Mucosa of gallbladder (tissue), 1 donor: ENCODE measurements around the gene CDKN2B. TPM values are rescaled to one million over a fixed set of nuclear protein-coding genes. Genes with fewer than 3 reads are reported as not detected.

ENCODE experiments used
- DNase-seq: peaks from one replicate; pipeline ENCODE4 v3.0.0-alpha.2; 2020; ENCODE audit warnings: low spot score
- total RNA-seq: library from RNA; stranded (reverse); gene quantifications from one replicate; pipeline ENCODE4 v1.2.1, GENCODE V29; 2021
- donor health status: DM: no; HTN: no; CAD: no.

CDKN2B gene
- total RNA-seq, 1 donor from 2014 or later, result 2.5 TPM

- DNase-seq, result no peak
Observed at GRCh38 chr9:21994556-21995005, 14.5 kb downstream of the CDKN2B start, which contains the start of gene CDKN2B-AS1. Gene CDKN2B-AS1, plus strand, starts transcription at chr9:21994791.

GRCh38 chr9:21993893-21994555, 15.1 kb downstream of the CDKN2B start, which contains the start of gene CDKN2A:
Gene CDKN2A, minus strand, starts transcription at chr9:21994392.
- DNase-seq, result no peak

- no peak for DNase-seq
Observed at GRCh38 chr9:21993007-21993406, 16.1 kb downstream of the CDKN2B start.

DNA sequence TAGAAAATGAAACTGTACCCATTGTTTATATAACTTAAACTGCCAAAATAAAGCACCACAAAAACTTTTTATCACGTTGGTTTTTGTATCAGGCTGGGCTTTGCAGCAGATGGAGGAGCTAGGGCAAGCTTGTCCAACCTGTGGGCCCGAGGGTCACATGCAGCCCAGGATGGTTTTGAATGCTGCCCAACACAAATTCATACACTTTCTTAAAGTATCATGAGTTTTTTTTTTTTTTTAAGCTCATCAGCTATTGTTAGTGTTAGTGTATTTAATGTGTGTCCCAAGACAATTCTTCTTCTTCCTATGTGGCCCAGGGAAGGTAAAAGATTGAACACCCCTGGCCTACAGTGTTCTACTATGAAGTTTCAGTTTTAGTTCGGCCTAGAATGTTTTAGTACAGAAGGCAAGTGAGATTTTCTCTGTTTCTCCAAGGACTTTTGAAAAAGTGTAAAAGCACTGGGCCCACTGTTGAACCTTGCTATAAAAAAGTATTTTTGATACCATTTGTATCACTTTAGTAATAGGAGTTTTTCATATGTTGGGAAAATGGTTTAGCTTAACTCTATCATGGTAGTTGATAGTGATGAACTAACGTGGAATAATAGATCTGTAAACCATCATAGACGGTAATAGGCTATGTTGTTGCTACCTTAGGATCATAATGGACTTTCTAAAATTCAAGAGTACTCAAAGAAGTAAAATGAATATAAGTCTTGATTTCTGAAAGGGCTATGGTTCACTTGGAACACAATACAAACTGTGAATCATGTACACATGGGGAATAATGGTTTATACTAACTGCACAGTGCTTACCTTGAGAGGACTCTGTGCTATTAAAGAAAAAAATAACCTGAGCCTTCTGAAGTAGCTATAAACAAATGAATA, 17.8 kb downstream of the CDKN2B start:
- DNase-seq, result no peak

DNA sequence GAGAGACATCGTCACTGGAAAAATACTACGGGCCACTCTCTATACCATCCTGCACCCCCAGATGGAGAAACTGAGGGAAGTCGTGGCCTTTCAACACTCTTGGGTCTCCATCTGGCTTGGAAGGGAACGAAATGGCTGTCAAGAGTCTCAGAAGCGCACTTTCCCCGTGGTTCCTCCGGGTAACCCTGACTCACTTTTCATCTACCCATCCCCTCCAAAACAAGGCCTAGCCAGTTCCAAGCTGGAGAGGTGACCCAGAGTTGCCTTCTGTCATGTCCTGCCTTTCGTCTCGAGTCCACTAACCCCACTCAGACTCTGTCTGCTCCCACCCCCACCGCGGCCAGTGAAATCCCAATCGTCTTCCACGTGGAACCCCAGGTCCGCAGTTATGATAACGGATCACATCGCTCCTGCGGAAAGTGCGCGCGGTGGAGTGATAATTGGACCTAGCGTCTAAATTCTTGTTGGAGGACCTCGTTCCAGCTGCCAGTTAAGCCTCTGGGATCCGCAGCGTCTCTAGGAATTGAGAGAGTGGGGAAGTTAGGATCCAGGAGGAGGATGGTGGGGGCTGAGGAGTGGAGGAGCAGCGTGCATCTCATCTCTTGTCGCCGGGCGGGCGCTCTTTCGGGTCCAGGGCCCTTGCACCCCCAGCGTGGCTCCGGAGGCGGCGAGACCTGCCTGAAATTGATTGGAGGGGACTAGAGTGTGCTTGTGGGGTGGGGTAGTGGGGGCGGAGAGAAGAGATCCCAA, 19.5 kb downstream of the CDKN2B start:
- no peak for DNase-seq

DNA sequence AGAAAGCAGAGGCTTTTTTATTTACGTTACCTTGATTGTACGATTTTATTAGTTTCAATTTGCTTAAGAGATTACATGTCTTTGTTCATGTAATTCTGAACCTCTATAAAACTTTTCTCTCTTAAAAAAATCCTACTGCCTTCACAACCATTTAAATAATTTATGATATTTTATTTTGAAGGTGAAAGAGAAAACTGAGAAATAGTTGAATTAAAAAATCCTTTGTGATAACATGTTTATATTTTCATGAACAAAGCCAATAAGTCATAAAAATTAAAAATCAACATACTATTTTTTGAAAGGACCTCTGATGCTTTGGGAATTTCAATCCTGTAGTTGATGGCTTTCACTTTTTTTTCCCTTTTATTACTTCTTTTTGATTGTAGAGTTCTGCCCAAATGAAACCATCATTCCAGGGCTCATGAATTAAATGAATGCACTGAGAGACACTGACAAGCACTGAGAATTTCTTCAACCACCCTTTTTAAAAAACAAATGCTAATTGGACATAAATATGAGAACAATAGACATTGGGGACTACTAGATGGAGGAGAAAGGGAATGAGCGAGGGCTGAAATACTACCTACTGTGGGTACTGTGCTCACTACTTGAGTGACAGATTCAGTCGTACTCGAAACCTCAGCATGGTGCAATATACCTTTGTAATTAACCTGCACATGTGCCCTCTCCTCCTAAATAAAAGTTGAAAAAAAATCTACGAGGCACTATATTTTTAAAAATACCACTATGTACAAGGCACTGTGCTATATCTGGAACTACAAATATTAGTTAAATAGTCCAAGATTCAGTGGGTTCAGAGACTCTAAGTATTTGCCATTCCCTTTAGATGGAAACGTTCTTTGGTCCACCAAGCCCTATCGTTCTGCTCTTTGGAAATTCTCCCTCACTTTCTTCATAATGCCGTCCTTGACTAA, 20.8 kb downstream of the CDKN2B start:
- no peak for DNase-seq

- no peak for DNase-seq
Observed at GRCh38 chr9:21985964-21986667, 23.0 kb downstream of the CDKN2B start.

GRCh38 chr9:21984101-21984500, 25.0 kb downstream of the CDKN2B start:
- DNase-seq, result no peak

- DNase-seq, result no peak
Observed at GRCh38 chr9:21983561-21983935, 25.6 kb downstream of the CDKN2B start.

DNA sequence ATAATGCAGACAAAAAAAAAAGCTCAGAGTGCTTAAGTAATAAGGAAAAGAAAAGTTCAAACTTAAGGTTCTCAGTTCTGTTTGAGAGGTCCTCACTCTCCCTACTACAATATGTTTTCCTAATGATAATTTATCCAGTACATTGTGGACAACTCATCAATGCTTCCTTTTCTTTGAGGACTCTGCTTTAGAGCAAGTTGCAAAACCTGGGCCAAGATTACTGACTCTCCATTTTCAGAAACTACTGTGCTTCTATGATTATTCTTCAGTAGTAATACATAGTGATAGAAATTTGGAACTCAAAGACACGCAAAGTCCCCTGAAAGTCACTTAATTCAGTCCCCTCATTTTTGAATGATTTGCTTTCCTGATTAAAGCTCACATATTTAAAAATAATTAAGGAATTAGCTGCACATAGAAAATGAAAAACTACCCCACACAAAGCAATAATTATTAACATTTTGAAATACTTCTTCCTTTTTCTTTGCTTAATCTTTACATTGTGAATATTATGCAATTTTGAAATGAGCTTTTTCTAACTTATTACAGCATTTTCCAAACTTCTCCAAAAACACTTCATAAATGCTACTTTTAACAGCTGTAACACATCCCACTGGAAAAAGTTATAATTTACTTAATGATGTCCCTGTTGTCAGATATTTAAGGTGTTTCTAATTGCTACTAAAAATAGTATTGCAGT, 26.1 kb downstream of the CDKN2B start:
- no peak for DNase-seq

- no peak for DNase-seq
Observed at GRCh38 chr9:21982391-21982790, 26.7 kb downstream of the CDKN2B start.

- DNase-seq, result no peak
Observed at GRCh38 chr9:21976334-21976875, 32.7 kb downstream of the CDKN2B start.

- no peak for DNase-seq
Observed at GRCh38 chr9:21974722-21975409, 34.2 kb downstream of the CDKN2B start.

- DNase-seq, result no peak
Observed at GRCh38 chr9:21974343-21974721, 34.8 kb downstream of the CDKN2B start.

DNA sequence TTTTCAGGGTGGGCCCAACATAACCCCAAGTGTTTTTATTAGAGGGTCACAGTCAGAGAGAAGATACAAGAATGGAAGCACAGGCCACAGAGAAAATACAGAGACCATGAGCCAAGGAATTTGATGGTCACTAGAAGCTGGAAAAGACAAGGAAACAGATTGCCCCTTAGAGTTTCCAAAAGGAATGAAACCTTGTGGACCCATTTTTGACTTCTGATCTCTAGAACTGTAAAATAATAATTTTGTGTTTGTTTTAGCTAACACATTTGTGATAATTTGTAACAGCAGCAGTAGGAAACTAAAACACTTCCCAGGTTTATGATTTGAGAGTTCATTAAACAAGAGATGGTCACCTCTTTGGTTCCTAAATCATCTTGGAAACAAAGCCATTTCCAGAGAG, 36.7 kb downstream of the CDKN2B start:
- DNase-seq, result no peak

DNA sequence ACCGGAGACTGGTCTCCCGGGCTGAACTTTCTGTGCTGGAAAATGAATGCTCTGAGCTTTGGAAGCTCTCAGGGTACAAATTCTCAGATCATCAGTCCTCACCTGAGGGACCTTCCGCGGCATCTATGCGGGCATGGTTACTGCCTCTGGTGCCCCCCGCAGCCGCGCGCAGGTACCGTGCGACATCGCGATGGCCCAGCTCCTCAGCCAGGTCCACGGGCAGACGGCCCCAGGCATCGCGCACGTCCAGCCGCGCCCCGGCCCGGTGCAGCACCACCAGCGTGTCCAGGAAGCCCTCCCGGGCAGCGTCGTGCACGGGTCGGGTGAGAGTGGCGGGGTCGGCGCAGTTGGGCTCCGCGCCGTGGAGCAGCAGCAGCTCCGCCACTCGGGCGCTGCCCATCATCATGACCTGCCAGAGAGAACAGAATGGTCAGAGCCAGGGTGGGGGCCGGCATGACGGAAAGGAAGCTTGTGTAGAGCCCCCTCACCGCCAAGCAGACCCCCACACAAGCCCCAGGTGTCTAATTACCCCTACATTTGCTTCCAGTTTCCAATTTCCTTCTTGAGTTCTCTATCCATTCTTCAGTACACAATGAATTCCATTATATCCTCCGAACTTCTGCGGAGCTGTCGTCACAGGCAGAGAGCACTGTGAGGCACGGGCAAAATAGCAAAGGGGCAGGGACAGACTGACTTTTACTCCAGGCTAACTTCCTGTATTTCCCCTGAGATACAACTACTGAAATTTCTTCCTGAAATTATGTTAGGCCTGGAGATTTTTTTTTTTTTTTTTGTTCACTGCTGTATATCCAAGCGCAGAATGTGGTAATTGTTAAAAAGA, 38.1 kb downstream of the CDKN2B start:
- no peak for DNase-seq

- no peak for DNase-seq
Observed at GRCh38 chr9:21969951-21970799, 38.9 kb downstream of the CDKN2B start.
